Upper lobe of left lung (tissue), 4 donors: ENCODE results near the gene NHS.

Experiments
- EP300 ChIP-seq, 4 donors: sonication (generic); formaldehyde crosslinking; IDR thresholded peaks; one replicate each; pipeline ENCODE4 v1.5.1; 2017; ENCODE audit warnings: antibody characterized with exemption in 4 of 4, control low read depth in 2 of 4
- POLR2A ChIP-seq, 4 donors: fragments of 450-650 bp; IDR thresholded peaks; one replicate each; pipeline ENCODE4 v1.5.1; 2016 to 2017; ENCODE audit warnings: antibody characterized with exemption in 4 of 4, mild to moderate bottlenecking in 2 of 4

GRCh38 chrX:17438221-17438620 is 63.2 kb downstream of the NHS start:
- TF ChIP-seq POLR2A (IDR thresholded peaks at IDR 0.05) (no peak), EP300 (IDR thresholded peaks at IDR 0.05) (no peak)
